A673 (cell line): ENCODE data around the gene RCAN3.

ENCODE experiments used
- EZH2 ChIP-seq: fragments of 200-600 bp; sonication (generic); IDR thresholded peaks from 2 replicates; pipeline ENCODE4 v1.6.1; 2017; ENCODE audit warnings: borderline replicate concordance, low read depth, mild to moderate bottlenecking, mixed read lengths, antibody characterized with exemption, low read length; ENCODE audit not compliant: poor library complexity, severe bottlenecking
- TF ChIP-seq, protein P1 (sequence below): fragments of 300-800, 200-600 bp; sonication (generic); conservative IDR thresholded peaks from 2 replicates; pipeline ENCODE4 v1.5.1; 2017; ENCODE audit warnings: low read depth, mild to moderate bottlenecking, antibody characterized with exemption, low read length, moderate library complexity, mixed read lengths

DNA sequence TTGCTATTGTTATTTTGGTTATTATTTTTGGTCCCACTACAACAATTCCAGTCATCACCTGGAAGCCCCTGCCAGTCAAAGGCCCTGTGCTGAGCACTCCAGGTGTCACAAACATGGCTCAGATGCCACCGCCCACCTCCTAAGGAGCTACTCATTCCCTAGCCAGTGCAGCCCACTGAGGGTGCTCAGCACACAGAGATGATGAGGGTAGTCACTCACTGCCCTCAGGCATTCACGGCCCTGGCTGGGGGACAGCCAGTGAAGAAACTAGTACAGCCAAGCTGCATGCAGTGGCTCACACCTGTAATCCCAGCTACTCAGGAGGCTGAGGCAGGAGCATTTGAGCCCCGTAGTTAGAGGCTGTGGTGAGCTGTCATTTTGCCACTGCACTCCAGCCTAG, 44.8 kb upstream of the RCAN3 start:
- TF ChIP-seq, protein P1, sequence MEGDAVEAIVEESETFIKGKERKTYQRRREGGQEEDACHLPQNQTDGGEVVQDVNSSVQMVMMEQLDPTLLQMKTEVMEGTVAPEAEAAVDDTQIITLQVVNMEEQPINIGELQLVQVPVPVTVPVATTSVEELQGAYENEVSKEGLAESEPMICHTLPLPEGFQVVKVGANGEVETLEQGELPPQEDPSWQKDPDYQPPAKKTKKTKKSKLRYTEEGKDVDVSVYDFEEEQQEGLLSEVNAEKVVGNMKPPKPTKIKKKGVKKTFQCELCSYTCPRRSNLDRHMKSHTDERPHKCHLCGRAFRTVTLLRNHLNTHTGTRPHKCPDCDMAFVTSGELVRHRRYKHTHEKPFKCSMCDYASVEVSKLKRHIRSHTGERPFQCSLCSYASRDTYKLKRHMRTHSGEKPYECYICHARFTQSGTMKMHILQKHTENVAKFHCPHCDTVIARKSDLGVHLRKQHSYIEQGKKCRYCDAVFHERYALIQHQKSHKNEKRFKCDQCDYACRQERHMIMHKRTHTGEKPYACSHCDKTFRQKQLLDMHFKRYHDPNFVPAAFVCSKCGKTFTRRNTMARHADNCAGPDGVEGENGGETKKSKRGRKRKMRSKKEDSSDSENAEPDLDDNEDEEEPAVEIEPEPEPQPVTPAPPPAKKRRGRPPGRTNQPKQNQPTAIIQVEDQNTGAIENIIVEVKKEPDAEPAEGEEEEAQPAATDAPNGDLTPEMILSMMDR = no peak
- TF ChIP-seq EZH2 = no peak
